GM12878 (cell line): ENCODE results near the gene CCNC. TPM values are rescaled to one million over a fixed set of nuclear protein-coding genes. Genes with fewer than 3 reads are reported as not detected.
A peak's percentile ranks its signal among the peaks of the same experiment; 100 is the strongest.

Experiments
- FOS ChIP-seq: IDR thresholded peaks from 3 replicates; pipeline ENCODE4 v1.6.1; 2011; ENCODE audit warnings: borderline replicate concordance; ENCODE audit not compliant: insufficient read length; ENCODE audit errors: extremely low read depth
- IRF4 ChIP-seq: IDR thresholded peaks from 2 replicates; pipeline ENCODE4 v1.6.1; 2011; ENCODE audit warnings: low read depth, low read length
- KLF5 ChIP-seq: fragments of 450-650 bp; IDR thresholded peaks from 2 replicates; pipeline ENCODE4 v1.6.1; 2014; ENCODE audit warnings: mild to moderate bottlenecking; ENCODE audit not compliant: partially characterized antibody
- NBN ChIP-seq: fragments of 450-650 bp; IDR thresholded peaks from 2 replicates; pipeline ENCODE4 v1.6.1; 2016
- NFYB ChIP-seq: IDR thresholded peaks from 2 replicates; pipeline ENCODE4 v1.6.1; 2011; ENCODE audit warnings: low read depth, mild to moderate bottlenecking, low read length, improper control_type of control experiment, moderate library complexity; ENCODE audit not compliant: insufficient read depth
- PAX8 ChIP-seq: fragments of 450-650 bp; IDR thresholded peaks from 2 replicates; pipeline ENCODE4 v1.6.1; 2017; ENCODE audit warnings: mild to moderate bottlenecking, moderate library complexity
- POLR2AphosphoS2 ChIP-seq: IDR thresholded peaks from 2 replicates; pipeline ENCODE4 v1.6.1; 2011; ENCODE audit warnings: low read depth, mild to moderate bottlenecking, low read length, improper control_type of control experiment, moderate library complexity
- RAD21 ChIP-seq: IDR thresholded peaks from 2 replicates; pipeline ENCODE4 v1.6.1; 2011; ENCODE audit warnings: mild to moderate bottlenecking, low read depth, low read length, moderate library complexity; ENCODE audit not compliant: insufficient read depth
- SREBF2 ChIP-seq: IDR thresholded peaks from 2 replicates; pipeline ENCODE4 v1.6.1; 2012; ENCODE audit warnings: mild to moderate bottlenecking, low read length
- TARDBP ChIP-seq: IDR thresholded peaks from 2 replicates; pipeline ENCODE4 v1.6.1; 2016; ENCODE audit warnings: borderline replicate concordance
- polyA plus RNA-seq, 11 experiments: library from polyadenylated mRNA; depleted of rRNA in 4 of 11; unstranded in 6 of 11; stranded (reverse) in 5 of 11; fragments of >200 nt; fragmentation: Nextera tagmentation in 4 of 11; fragmentation: Illumina TruSeq in 1 of 11; extraction: Ambion mirVana in 4 of 11; extraction: Trizol in 1 of 11; gene quantifications; 1 replicate in 1 of 11; 2 replicates in 10 of 11; pipeline versions ENCODE4 v1.2.1 to v1.2.3, GENCODE V29; 2011 to 2016; ENCODE audit warnings: inconsistent platforms in 2 of 11, missing spikeins in 2 of 11, low read depth in 1 of 11
- total RNA-seq, 4 experiments: library from RNA; depleted of rRNA in 3 of 4; stranded (reverse); fragments of >200 nt in 3 of 4; fragmentation: Illumina TruSeq in 1 of 4; extraction: Trizol in 1 of 4; gene quantifications; 2 replicates each; pipeline versions ENCODE4 v1.2.1 to v1.2.3, GENCODE V29; 2013 to 2021
- TF ChIP-seq, protein P1 (sequence below): fragments of 150-350 bp; IDR thresholded peaks from 2 replicates; pipeline ENCODE4 v1.6.1; 2016; ENCODE audit warnings: low read depth, low read length
- TF ChIP-seq, protein P2 (sequence below): IDR thresholded peaks from 2 replicates; pipeline ENCODE4 v1.6.1; 2011; ENCODE audit warnings: borderline replicate concordance, low read depth, mild to moderate bottlenecking, moderate library complexity, mixed read lengths, low read length; ENCODE audit not compliant: insufficient read depth; ENCODE audit errors: extremely low read length
- TF ChIP-seq, protein P3 (sequence below), 3 experiments: IDR thresholded peaks in 2 of 3; conservative IDR thresholded peaks in 1 of 3; 2 replicates each; pipeline ENCODE4 v1.5.1; 2011; ENCODE audit warnings: low read depth in 3 of 3, low read length in 3 of 3, mild to moderate bottlenecking in 3 of 3, control low read depth in 2 of 3, moderate library complexity in 2 of 3, inconsistent platforms in 1 of 3, mixed read lengths in 1 of 3; ENCODE audit not compliant: control insufficient read depth in 2 of 3, insufficient read depth in 1 of 3; ENCODE audit errors: extremely low read depth in 1 of 3
- TF ChIP-seq, protein P4 (sequence below): fragments of 450-650 bp; IDR thresholded peaks from 2 replicates; pipeline ENCODE4 v1.6.1; 2018; ENCODE audit warnings: borderline replicate concordance, mild to moderate bottlenecking; ENCODE audit not compliant: partially characterized antibody
- TF ChIP-seq, protein P5 (sequence below): fragments of 450-650 bp; IDR thresholded peaks from 2 replicates; pipeline ENCODE4 v1.6.1; 2014; ENCODE audit warnings: mild to moderate bottlenecking
- TF ChIP-seq, protein P6 (sequence below): fragments of 150-350 bp; IDR thresholded peaks from 2 replicates; pipeline ENCODE4 v1.6.1; 2014; ENCODE audit warnings: mild to moderate bottlenecking, low read depth, low read length
- TF ChIP-seq, protein P7 (sequence below): IDR thresholded peaks from 2 replicates; pipeline ENCODE4 v1.6.1; 2011; ENCODE audit warnings: mild to moderate bottlenecking, low read depth, low read length, moderate library complexity; ENCODE audit not compliant: insufficient replicate concordance

CCNC gene
- total and polyA plus RNA-seq, 10 of the 15 experiments (the other 5 are each of a cell fraction or from before 2014, with no cell fraction given), result 68.5 to 168 (median 99.4) TPM

DNA sequence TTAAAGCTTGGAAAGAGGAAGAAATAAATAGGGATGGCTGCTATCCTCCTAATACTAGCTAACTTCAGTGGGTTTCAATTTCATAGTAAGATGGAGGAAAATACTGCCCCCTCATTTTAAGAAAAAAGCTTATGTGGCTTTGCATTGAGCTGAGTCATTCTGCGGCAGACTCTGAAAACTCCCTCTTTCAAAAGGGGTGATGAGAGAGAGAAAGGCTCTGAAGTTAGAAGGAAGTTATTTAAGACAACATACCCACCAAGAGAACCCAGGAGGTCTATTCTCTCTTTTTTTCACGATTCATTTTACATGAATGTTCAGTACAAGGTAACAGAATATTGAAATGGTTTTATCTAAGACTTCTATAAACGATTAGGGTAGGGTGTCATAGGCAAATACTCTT lies 42.7 kb upstream of the CCNC start (continued):
- TF ChIP-seq, protein P1, sequence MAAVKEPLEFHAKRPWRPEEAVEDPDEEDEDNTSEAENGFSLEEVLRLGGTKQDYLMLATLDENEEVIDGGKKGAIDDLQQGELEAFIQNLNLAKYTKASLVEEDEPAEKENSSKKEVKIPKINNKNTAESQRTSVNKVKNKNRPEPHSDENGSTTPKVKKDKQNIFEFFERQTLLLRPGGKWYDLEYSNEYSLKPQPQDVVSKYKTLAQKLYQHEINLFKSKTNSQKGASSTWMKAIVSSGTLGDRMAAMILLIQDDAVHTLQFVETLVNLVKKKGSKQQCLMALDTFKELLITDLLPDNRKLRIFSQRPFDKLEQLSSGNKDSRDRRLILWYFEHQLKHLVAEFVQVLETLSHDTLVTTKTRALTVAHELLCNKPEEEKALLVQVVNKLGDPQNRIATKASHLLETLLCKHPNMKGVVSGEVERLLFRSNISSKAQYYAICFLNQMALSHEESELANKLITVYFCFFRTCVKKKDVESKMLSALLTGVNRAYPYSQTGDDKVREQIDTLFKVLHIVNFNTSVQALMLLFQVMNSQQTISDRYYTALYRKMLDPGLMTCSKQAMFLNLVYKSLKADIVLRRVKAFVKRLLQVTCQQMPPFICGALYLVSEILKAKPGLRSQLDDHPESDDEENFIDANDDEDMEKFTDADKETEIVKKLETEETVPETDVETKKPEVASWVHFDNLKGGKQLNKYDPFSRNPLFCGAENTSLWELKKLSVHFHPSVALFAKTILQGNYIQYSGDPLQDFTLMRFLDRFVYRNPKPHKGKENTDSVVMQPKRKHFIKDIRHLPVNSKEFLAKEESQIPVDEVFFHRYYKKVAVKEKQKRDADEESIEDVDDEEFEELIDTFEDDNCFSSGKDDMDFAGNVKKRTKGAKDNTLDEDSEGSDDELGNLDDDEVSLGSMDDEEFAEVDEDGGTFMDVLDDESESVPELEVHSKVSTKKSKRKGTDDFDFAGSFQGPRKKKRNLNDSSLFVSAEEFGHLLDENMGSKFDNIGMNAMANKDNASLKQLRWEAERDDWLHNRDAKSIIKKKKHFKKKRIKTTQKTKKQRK, result no peak
- TF ChIP-seq, protein P2, sequence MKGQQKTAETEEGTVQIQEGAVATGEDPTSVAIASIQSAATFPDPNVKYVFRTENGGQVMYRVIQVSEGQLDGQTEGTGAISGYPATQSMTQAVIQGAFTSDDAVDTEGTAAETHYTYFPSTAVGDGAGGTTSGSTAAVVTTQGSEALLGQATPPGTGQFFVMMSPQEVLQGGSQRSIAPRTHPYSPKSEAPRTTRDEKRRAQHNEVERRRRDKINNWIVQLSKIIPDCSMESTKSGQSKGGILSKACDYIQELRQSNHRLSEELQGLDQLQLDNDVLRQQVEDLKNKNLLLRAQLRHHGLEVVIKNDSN, result no peak
- TF ChIP-seq RAD21 (no peak), NBN (0 out of 2 replicates have a peak, but pooled peaks have one; percentile 29), SREBF2 (no peak), TARDBP (no peak), PAX8 (no peak), IRF4 (0 out of 2 replicates have a peak, but pooled peaks have one; percentile 45), FOS (no peak), KLF5 (no peak), POLR2AphosphoS2 (no peak), NFYB (no peak)
- TF ChIP-seq, protein P3, sequence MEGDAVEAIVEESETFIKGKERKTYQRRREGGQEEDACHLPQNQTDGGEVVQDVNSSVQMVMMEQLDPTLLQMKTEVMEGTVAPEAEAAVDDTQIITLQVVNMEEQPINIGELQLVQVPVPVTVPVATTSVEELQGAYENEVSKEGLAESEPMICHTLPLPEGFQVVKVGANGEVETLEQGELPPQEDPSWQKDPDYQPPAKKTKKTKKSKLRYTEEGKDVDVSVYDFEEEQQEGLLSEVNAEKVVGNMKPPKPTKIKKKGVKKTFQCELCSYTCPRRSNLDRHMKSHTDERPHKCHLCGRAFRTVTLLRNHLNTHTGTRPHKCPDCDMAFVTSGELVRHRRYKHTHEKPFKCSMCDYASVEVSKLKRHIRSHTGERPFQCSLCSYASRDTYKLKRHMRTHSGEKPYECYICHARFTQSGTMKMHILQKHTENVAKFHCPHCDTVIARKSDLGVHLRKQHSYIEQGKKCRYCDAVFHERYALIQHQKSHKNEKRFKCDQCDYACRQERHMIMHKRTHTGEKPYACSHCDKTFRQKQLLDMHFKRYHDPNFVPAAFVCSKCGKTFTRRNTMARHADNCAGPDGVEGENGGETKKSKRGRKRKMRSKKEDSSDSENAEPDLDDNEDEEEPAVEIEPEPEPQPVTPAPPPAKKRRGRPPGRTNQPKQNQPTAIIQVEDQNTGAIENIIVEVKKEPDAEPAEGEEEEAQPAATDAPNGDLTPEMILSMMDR (IDR thresholded peaks at IDR 0.05 in 2 of 3, conservative IDR thresholded peaks at IDR 0.05 in 1 of 3; ENCODE audit: control insufficient read depth in 2 of 3, extremely low read depth in 1 of 3, insufficient read depth in 1 of 3, low read depth in 3 of 3, low read length in 3 of 3), result no peak
- TF ChIP-seq, protein P4, sequence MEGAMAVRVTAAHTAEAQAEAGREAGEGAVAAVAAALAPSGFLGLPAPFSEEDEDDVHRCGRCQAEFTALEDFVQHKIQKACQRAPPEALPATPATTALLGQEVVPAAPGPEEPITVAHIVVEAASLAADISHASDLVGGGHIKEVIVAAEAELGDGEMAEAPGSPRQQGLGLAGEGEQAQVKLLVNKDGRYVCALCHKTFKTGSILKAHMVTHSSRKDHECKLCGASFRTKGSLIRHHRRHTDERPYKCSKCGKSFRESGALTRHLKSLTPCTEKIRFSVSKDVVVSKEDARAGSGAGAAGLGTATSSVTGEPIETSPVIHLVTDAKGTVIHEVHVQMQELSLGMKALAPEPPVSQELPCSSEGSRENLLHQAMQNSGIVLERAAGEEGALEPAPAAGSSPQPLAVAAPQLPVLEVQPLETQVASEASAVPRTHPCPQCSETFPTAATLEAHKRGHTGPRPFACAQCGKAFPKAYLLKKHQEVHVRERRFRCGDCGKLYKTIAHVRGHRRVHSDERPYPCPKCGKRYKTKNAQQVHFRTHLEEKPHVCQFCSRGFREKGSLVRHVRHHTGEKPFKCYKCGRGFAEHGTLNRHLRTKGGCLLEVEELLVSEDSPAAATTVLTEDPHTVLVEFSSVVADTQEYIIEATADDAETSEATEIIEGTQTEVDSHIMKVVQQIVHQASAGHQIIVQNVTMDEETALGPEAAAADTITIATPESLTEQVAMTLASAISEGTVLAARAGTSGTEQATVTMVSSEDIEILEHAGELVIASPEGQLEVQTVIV, result no peak
- TF ChIP-seq, protein P5, sequence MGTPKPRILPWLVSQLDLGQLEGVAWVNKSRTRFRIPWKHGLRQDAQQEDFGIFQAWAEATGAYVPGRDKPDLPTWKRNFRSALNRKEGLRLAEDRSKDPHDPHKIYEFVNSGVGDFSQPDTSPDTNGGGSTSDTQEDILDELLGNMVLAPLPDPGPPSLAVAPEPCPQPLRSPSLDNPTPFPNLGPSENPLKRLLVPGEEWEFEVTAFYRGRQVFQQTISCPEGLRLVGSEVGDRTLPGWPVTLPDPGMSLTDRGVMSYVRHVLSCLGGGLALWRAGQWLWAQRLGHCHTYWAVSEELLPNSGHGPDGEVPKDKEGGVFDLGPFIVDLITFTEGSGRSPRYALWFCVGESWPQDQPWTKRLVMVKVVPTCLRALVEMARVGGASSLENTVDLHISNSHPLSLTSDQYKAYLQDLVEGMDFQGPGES, result no peak
- TF ChIP-seq, protein P6, sequence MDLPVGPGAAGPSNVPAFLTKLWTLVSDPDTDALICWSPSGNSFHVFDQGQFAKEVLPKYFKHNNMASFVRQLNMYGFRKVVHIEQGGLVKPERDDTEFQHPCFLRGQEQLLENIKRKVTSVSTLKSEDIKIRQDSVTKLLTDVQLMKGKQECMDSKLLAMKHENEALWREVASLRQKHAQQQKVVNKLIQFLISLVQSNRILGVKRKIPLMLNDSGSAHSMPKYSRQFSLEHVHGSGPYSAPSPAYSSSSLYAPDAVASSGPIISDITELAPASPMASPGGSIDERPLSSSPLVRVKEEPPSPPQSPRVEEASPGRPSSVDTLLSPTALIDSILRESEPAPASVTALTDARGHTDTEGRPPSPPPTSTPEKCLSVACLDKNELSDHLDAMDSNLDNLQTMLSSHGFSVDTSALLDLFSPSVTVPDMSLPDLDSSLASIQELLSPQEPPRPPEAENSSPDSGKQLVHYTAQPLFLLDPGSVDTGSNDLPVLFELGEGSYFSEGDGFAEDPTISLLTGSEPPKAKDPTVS, result no peak
- TF ChIP-seq, protein P7, sequence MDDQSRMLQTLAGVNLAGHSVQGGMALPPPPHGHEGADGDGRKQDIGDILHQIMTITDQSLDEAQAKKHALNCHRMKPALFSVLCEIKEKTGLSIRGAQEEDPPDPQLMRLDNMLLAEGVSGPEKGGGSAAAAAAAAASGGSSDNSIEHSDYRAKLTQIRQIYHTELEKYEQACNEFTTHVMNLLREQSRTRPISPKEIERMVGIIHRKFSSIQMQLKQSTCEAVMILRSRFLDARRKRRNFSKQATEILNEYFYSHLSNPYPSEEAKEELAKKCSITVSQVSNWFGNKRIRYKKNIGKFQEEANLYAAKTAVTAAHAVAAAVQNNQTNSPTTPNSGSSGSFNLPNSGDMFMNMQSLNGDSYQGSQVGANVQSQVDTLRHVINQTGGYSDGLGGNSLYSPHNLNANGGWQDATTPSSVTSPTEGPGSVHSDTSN, result no peak
